Measurements from ENCODE around the gene FBXW8. TPM values are rescaled to one million over a fixed set of nuclear protein-coding genes. Genes with fewer than 3 reads are reported as not detected.

FBXW8 gene
- total RNA-seq, 6 experiments from 2014 or later = 4.5 to 9.6 (median 6.3) TPM

- 68% methylated on average over 3 of the region's 4 CpGs for WGBS (ENCODE audit: insufficient coverage, low coverage, low lambda C conversion rate, missing lambda C conversion rate)
- Histone ChIP-seq H3K27me3 (no peaks in the 10 kb centered on the region), H3K27ac (no peak overlapping the region), H3K4me3 (no peak overlapping the region), H3K9me3 (no peaks in the 10 kb centered on the region), H3K36me3 (no peaks in the 10 kb centered on the region), H3K4me1 (peaks cover 0 to 11% (median 4%) of the 10 kb centered on the region in 4 donors)
- ATAC-seq (peak in 1 of 4 donors; percentile 21), DNase-seq (no peak)
- TF ChIP-seq POLR2A (IDR thresholded peaks at IDR 0.05) = no peak
- TF ChIP-seq CTCF (IDR thresholded peaks at IDR 0.05) = no peak
- intact Hi-C loops (cut with DNase I) = no loop called here
Measured at GRCh38 chr12:116919247-116919661, 8.5 kb downstream of the FBXW8 start.

- WGBS (ENCODE audit: insufficient coverage, low coverage, low lambda C conversion rate, missing lambda C conversion rate) = 75% methylated on average over 6 of the region's 6 CpGs
- Histone ChIP-seq H3K4me1 (peaks cover 0 to 11% (median 4%) of the 10 kb centered on the region in 4 donors), H3K27me3 (no peaks in the 10 kb centered on the region), H3K27ac (no peak overlapping the region), H3K4me3 (no peak overlapping the region), H3K36me3 (no peaks in the 10 kb centered on the region), H3K9me3 (no peaks in the 10 kb centered on the region)
- DNase-seq (no peak), ATAC-seq (peak in 2 of 4 donors; percentile 25 to 35)
- TF ChIP-seq CTCF (IDR thresholded peaks at IDR 0.05) (no peak), POLR2A (IDR thresholded peaks at IDR 0.05) (no peak)
- intact Hi-C loops (cut with DNase I) = no loop called here
Measured at GRCh38 chr12:116919706-116920485, 9.1 kb downstream of the FBXW8 start.

- no peak for ATAC-seq
Measured at GRCh38 chr12:116920939-116921338, 10.2 kb downstream of the FBXW8 start.

GRCh38 chr12:116922194-116922897 lies 11.6 kb downstream of the FBXW8 start:
- no peaks in the 10 kb centered on the region for H3K9me3 ChIP-seq
- H3K4me1 ChIP-seq = peaks cover 0 to 11% (median 4%) of the 10 kb centered on the region in 4 donors
- TF ChIP-seq POLR2A (IDR thresholded peaks at IDR 0.05) = no peak
- no peak for TF ChIP-seq CTCF (IDR thresholded peaks at IDR 0.05)
- H3K27me3 ChIP-seq = no peaks in the 10 kb centered on the region
- no peaks in the 10 kb centered on the region for H3K36me3 ChIP-seq
- intact Hi-C loops (cut with DNase I) = no loop called here
- no peak overlapping the region for H3K4me3 ChIP-seq
- H3K27ac ChIP-seq = no peak overlapping the region
- DNase-seq (no peak), ATAC-seq (no peak)
- 67% methylated on average over 2 of the region's 2 CpGs for WGBS (ENCODE audit: insufficient coverage, low coverage, low lambda C conversion rate, missing lambda C conversion rate)

More at GRCh38 chr12:116920939-116921338, 10.2 kb downstream of the FBXW8 start:
- 87% methylated on average over 3 of the region's 3 CpGs for WGBS (ENCODE audit: insufficient coverage, low coverage, low lambda C conversion rate, missing lambda C conversion rate)
- Histone ChIP-seq H3K27ac (no peak overlapping the region), H3K27me3 (no peaks in the 10 kb centered on the region), H3K36me3 (no peaks in the 10 kb centered on the region), H3K4me3 (no peak overlapping the region), H3K4me1 (peaks cover 0 to 11% (median 4%) of the 10 kb centered on the region in 4 donors), H3K9me3 (no peaks in the 10 kb centered on the region)
- DNase-seq = no peak
- intact Hi-C loops (cut with DNase I) = no loop called here
- no peak for TF ChIP-seq CTCF (IDR thresholded peaks at IDR 0.05)
- TF ChIP-seq POLR2A (IDR thresholded peaks at IDR 0.05) = no peak
